GM21360 (cell line): Measurements from ENCODE around the gene TTC31.
"Not testable (repeated sequence)": the region's sequence is repeated elsewhere in the genome, so short reads cannot be mapped to it uniquely, and the experiment has no call there.

Source experiments
- ATAC-seq: cut with Tn5 transposase; IDR thresholded peaks from one replicate; pipeline ENCODE4 v1.9.1; 2021; ENCODE audit warnings: mild to moderate bottlenecking, moderate library complexity; ENCODE audit not compliant: unreplicated experiment

The TTC31 gene

DNA sequence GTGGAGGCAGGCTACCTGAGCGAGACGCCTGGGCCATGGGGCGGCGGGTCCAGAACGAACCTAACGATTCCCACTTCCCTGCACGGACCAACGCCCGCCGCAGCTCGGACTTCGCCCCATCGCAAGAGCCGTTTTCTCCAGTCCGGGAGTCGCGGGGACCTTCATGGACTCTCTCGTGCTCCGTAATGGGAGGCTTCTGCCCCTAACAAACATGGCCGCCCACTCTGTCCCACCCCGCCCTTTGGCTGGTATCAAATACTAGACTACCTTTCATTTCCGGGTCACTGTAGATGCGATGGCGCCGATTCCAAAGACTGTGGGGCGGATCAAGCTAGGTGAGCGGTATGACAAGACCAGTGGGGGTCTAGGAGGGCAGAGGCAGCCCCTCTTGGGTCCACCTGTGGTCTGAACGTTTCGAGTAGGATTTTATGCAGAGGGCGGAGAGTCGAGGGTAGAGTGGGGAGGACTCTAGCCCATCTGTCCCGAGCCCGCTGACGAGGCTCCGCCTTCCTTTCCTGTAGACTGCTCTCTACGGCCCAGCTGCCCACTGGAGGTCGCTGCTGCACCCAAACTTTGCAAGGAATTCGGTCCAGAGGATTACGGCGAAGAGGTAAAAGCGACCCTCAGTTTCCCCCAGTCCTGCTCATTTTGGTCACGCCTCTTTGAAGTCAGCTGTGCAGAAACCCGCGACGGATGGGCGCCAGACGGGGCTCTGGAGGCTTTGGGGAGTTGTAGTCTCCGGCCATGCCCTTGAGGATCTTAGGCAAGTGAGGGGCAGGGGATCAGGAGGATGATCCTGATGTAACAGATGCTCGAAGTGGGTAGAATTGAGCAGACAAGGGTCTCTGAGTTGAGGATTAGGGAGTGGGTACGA, at the start of gene TTC31, which contains the start of gene CCDC142:
TTC31 (plus strand) TSS at position 281 of the 874 bp plus-strand sequence; CDS start at position 296, 15 bp downstream.
CCDC142 (minus strand) TSS at position 198 of the 874 bp plus-strand sequence; CDS start at position 37, 161 bp downstream.
- ATAC-seq, result peak; percentile 79

DNA sequence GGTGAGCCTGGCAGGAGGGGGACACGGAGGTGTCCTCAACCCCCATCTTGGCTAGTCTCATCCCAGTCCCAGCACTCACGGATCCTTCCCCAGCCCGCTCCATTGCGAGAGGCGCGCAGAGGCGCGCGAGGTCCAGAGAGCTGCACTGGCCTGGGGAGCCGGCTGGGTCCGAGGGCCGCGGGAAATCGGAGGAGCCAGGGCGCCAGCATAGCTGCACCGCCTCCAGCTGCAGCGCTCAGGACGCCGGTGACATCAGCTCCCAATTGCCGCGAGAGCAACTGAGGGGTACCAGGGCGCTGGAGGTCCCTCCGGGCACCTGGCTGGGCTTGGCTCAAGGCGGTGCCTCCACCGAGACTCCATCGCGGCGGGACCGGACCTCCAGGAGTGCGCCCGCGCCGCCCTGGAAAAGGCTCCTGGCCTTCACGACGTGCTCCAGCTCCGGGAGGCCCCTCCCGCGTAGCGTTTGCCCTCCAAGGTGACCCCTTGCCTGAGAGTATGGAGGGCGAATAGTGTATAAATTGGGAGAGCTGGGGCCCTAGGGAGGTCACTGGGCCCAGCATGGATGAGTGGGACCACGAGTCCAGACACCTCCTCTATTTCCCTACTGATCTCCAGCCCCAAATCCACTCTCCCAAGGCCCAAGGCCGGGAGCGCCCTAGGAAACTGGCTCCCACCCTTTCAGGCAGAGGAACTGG, 46.6 kb upstream of the TTC31 start:
- ATAC-seq, result no peak

DNA sequence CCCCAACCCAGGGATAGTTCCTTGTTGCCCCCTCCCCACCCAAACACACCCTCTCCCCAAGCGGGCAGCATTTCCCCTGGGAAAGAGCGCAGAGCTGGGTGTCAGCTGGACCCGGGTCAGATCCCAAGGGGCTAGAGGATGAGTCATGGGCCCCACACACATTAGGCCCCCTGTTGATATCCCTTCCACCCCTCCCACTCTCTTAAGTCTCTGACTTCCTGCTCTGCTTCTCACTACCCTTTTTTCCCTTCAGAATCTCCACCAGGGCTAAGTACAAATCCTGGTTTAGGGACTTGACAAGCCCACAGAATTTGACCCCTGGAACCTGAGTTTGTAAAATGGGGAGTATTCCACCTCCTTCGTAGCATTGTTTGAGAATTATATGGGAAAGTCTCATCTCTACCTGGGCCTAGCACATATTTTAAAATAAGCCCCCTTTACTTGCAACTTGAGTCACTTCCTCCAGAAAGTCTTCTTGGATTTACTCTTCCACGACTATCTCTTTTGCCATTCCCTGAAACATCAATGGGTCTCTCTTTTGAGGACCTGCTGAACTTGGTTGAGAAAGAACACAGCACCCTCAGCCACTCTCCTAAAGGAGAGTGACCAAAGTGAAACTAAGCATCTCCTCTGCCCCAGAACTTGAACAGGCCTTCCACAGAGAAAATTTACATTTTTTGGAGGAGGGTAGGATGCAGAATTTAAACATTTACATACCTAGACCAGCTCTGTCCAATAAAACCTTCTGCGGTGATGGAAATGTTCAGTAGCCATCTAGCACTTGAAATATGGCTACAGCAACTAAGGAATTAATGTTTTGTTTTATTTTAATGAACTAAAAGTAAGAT, 45.8 kb upstream of the TTC31 start:
- no peak for ATAC-seq

DNA sequence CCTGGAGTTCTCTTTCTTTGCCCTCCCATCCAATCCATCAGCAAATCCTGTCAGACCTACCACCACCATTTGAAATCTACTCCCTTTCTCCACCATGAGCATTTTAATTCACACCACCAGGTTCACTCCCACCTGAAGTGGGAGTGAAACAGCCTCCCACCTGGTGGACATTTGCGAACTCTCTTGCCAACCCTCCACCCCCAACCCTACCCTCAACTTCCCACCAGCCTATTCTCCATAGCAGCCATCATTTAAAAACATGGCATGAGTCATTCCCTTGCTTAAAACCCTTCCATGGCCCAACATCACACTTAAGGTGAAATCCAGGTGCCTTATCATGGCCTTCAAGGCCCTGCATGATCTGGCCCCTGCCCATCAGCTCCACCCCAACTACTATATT, 44.6 kb upstream of the TTC31 start:
- ATAC-seq, result no peak

DNA sequence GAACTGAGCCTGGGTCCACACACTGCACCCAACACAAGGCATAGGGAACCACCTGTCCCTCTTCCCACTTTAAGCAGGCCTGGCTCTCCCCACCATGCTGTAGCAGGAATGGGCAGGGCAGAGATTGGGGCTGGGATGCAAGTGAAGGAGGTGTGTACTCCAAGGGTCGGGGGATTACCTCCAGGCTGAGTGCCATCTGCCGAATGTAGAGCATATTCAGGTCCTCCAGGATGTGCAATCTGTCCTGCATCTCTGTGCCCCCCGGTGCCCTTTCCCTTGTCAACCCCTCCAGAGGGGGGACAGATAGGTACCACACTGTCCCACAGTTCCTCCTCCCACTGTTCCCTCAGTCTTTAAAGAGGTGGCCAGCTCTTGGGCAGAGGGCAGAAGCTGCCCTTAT, 43.5 kb upstream of the TTC31 start:
- ATAC-seq, result no peak

DNA sequence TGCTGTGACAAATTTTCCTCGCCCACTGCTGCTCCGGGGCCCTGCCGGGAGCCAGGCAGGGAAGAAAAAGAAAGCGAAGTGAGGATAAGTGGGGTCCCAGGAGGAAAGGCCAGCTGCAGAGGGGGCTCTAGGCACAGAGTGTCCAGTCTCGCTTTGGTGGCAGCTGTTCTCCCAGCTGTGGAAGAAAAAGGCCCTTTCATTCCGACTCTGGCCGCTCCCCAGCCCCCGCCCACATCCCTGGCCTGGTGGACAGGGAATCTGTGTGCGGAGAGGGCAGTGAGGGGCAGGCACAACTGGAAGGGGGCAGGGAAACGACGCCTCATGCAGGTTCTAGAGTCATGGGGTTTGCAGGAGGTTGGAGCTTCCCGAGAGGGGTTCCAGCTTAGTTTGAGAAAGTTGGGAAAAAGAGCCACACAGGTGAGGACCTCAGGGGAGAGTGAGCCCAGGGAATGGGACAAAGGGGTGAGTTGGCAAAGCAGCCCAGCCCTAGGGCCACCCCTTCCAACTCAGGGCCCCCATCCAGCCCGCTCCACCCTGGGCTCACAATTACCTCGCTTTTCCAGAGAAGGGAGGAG, 43.0 kb upstream of the TTC31 start:
- ATAC-seq, result no peak

DNA sequence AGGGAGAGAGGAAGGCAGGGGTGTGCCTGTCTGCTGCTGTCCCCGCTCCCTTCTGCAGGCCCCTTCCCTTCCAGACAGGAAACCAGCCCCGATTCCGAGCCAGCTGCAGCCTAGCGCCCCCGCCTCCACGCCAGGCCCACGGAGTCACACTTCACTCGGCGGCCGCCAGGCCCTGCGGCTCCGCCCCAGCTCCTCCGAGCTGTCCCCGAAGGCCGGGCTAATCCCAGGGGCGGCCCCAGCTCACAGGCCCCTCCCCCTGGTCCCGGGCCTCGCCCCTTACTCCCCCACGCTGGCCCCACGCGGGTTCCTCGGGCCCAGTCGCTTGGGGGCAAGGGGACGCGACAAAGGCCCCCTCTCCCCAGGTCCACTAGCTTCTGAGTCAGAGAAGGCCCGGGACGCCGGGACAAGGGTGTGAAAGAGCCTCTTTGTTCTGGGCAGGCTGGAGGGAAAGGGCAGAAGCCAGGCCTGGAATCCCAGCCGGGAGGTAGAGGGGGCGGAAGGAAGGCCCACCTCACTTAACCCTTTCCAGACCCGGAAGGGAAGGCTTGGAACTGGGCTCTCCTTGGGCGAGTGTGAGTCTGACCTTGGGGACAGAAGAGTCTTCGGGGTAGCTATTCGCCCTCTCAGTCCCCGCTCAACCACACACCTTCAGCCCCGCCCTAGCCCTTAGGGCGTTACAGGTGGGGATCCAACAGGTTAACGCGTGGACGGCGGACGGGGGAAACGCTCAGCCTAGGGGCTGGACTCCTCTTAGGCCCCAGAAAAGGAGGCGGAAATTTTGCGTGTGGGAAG, 42.3 kb upstream of the TTC31 start:
- ATAC-seq, result peak; percentile 80

DNA sequence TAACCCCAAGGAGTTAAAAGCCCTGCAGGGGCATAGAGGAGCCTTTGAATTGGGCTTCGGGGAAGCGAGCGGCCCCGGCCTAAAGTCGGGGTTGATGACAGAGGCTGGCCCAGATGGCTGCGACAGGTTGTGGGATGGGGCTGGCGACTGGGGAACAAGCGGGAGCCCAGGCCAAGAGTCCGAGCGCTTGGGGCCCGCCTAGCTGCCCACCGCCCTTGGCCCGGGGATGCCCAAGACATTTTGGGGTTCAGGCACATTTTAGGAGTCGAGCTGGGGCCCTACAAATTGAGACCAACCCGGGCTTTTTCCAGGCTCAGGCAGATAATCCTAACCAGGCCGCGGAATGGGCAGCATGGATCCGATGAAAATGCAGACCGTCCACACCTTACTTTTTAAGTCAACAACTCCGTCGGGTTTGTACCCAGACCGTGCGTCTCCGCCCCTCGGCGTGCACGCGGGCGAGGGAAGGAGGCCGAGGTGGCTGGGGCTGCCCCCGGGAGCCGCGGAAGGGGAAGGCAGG, 41.7 kb upstream of the TTC31 start:
- ATAC-seq, result no peak

DNA sequence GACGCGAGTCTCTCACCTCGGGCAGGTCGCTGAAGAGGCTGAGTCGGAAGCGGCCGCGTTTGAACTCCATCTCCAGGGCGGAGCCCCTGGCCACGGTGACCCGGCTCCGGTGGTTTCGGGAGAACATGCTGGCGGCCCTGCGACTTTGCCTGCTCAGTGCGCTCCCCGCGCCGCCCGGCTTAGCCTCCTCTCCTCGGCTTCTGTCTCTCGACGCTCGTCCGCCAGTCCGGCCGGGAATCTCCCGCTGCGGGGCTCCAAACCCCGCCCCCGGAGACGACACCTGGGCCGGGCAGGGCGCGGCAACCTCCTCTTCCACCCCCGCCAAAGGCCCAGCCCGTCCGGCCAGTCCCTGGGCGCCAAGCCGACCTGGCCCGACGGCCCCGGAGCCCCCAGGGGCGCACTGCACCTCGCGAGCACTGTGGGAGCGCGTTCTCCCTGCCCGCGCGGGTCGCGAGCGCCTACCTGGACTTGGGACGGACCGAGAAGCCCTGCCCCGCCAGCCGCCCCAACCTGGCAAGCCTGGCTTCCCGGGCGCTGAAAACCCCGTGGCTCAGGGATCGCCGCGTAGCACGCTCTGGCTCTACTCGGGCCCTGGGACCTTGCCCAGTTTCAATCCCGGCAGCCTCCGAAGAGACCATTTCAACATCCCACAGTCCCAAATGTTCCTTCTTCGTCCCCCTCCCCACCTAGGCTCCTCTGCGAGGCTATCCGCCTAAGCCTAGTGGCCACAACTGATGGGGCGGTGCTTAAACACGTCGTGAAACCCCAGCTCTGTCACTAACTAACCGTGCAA, 41.0 kb upstream of the TTC31 start, which contains the start of gene RTKN:
RTKN (minus strand) TSS at position 248 of the 793 bp plus-strand sequence; CDS start at position 127, 121 bp downstream.
- no peak for ATAC-seq

DNA sequence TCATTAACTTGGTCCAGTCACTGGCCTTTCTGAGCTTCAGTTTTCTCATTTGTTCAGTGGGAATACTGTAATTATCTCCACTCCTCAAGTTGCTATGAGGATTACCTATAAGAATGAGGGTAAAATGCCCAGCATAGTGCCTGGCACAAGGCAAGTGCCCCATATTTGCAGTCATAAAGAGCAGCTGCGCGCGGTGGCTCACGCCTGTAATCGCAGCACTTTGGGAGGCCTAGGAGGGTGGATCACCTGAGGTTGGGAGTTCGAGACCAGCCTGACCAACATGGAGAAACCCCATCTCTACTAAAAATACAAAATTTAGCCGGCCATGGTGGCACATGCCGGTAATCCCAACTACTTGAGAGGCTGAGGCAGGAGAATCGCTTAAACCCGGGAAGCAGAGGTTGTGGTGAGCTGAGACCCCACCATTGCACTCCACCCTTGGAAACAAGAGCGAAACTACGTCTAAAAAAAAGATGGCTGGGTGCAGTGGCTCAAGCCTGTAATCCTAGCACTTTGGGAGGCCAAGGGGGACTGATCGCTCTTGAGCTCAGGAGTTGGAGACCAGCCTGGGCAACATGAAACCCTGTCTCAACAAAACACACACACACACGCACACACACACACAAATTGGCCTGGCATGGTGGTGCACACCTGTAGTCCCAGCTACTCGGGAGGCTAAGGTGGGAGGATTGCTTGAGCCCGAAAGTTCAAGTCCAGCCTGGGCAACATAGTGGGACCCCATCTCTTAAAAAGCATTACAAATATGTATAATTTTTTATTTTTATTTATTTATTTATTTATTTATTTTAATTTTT, 40.2 kb upstream of the TTC31 start:
- not testable (repeated sequence) for ATAC-seq

DNA sequence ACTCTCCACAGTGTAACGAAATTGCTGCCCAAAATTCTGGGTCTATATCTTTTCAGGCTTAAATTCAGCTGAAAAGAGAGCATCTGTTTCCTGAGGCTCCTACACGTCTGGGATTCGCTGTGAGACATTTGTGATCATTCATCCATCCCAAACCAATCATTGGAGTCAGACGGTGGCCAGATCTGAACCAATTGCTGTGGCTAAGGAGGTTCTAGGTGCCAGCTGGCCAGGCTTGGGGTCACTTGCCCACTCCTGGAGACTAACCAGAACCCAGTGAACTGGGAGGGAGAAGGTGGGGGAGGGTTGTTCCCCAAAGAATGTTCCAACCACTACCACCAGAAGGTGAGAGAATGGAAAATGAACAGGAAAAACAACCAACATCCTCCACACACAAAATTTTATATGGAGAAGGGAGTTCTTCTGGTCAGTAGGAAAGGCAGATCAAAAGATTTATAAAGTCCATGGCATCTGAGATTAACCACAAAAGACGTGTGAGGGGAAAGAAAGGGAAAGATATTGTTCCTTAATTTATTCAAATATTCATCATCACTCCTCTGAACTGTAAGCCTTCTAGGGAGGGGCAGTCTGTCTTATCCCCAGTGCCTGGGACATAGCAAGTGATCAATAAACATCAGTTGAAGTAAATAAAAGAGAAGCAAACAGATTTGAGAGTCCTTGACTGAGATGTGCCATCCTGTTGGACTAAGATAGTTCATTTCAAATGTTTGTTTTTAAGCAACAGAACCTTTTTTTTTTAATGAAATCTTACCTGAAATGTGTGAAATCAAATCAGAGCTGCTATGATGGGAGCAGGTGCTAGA, 38.2 kb upstream of the TTC31 start:
- ATAC-seq, result no peak

DNA sequence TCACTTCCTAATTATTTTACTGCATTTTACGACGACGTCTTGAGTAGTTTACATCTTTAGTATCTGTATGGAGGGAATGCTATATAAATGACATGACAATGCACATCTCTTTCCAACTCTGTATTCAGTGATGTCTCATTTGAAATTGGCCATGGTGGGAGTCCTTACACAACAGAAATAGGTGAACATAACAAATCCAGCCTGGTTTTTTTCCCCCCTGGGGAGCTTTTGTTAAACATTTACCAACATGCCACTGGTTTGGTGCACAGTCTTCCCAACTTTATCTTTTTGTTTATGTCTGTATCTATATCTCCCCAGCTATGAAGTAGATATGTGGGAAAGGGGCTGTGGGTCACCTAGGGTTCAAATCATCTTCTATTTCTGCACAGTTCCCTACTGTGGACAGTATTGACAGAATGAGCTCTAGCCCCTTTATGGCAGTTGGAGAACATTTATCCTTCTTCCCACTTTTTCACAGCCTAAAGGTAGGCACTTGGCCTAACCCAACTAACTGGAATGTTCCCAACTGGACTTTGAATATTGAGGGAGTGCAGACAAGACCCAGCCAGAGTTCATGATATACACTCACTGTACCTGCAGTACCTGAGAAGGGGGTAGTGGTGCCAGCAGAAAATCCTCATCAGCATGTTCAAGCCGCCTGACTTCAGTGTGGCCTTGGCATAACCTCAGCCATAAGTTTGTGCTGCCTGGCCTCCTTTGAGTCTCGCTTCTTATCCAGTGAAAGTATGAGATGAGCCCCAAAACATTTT, 35.5 kb upstream of the TTC31 start:
- ATAC-seq, result no peak

DNA sequence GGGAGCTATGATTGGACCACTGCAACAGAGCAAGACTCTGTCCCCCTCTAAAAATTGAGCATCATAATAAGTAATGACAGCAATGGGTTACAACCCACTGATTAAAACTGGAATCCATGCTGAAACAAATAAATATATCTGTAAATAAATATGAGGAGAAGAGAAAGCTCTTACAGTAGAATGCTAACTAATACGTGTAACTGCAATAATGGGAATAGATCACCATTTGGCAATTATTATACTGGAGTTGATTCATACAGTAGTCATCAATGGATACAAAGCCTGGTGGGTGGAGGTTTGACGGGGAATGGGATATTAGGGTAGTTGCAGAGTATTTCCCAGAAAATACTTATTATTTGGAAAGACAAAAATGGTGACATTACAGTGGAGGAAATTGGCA, 34.1 kb upstream of the TTC31 start:
- ATAC-seq, result no peak

DNA sequence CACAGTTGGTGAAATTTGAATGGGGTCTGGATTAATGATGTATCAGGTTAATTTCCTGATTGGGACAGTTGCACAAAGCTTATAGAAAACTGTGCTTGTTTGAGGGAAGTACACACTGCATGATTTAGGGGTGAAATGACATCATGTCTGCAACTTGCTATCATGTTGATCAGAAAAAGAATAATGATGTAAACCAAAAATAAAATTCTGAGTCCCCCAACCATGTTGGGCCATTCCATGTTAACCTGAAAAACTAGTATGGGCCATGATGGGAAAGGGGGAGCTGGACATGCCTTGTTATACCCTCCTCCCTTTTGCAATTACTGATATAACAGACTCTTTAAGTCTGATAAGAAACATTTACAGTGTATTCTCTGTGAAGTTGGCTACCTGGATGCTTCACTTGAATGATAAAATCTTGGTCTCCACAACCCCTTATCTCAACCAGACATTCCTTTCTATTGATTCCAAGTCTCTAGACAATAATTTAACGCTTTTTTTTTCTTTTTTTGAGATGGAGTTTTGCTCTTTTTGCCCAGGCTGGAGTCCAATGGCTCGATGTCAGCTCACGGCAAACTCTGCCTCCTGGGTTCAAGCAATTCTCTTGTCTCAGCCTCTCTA, 32.2 kb upstream of the TTC31 start:
- no peak for ATAC-seq

DNA sequence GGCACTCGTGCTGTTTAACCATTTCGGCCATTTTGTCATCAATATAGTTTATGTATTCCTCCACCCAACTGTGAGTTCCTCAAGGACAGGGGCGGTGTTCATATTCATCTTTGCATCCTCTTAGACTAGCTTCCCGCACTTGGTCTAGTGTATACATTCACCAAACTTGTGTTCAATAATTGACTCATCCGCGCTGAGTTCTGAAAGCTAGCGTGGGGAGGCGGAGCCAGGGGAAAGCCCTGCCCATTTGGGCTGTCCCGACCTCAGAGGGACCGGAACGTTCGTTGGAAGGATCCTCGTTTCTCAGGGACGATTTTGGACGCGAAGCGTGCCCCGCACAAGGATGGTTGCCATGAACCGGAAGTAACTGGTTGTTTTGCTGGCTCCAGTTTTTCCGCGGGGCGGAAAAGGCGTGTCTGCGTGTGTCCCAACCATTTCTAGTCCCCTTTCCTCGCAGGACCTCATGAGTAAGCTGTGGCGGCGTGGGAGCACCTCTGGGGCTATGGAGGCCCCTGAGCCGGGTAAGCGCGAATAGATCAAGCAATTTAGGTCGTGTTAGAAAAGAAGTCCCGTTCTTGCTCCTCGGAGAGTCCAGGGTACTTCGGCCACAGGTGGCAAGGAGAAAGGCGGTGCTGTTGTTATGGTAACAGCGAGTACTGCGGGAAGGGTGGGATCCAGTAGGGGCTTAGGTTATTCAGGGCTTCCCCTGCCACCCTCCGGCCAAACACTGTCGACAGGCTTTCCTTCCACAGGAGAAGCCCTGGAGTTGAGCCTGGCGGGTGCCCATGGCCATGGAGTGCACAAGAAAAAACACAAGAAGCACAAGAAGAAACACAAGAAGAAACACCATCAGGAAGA, 28.0 kb upstream of the TTC31 start, which contains the start of gene INO80B:
INO80B (plus strand) TSS at position 434 of the 858 bp plus-strand sequence; CDS start at position 464, 30 bp downstream.
- peak; percentile 48 for ATAC-seq
